ENCODE measurements around the gene MBD3. TPM values are rescaled to one million over a fixed set of nuclear protein-coding genes. Genes with fewer than 3 reads are reported as not detected.

MBD3 gene
- total RNA-seq, 1 experiment from 2014 or later = 128 TPM

DNA sequence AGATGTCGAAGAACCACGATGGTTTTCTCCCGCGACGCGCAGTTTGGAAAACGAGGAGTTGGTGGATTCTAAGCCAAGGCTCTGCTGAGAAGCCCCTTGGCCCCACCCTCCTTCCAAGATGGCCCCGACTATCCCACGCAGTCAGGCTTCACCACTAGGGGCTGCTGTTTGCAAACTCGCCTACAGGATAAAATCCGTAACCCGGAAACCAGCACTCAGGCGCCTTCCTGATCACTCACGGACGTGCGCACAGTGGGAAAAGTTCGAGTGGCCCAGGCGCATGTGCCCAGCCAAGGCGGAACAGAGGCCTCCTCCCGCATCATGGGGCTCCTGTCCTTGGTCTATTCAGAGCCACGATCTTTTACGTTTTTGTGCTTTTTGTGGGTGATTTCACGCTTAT, 31.8 kb upstream of the MBD3 start:
- no peaks in the 10 kb centered on the region for H3K9me3 ChIP-seq (ENCODE audit: control insufficient read depth, low read depth, low read length)
- H3K4me1 ChIP-seq (ENCODE audit: insufficient read depth, low read length) = no peaks in the 10 kb centered on the region
- no peak overlapping the region for H3K27ac ChIP-seq (ENCODE audit: insufficient read length, low read depth, low read length)
- Mint-ChIP-seq H3K4me3 (no peak overlapping the region), H3K4me1 (peaks cover 5 to 13% of the 10 kb centered on the region in 2 experiments), H3K27ac (peak overlapping the region in 2 of 3 experiments; percentile 91; a peak in 5 of 7 replicates), H3K9me3 (no peaks in the 10 kb centered on the region), H3K36me3 (ENCODE audit: insufficient read depth in 1 of 3, low read depth in 3 of 3) (peaks cover 17 to 45% (median 44%) of the 10 kb centered on the region in 3 experiments; a peak in 6 of 7 replicates), H3K27me3 (ENCODE audit: low read depth) (no peaks in the 10 kb centered on the region)
- H3K14ac ChIP-seq (ENCODE audit: insufficient read depth, low read length) = no peak overlapping the region
- H3K79me2 ChIP-seq (ENCODE audit: insufficient read depth, low read length) = no peaks in the 10 kb centered on the region
- no peak overlapping the region for H3K9ac ChIP-seq (ENCODE audit: extremely low read depth, insufficient read length, low read length)
- H4K8ac ChIP-seq (replicated peaks; ENCODE audit: insufficient read length, low read depth, low read length) = no peak overlapping the region
- no peaks in the 10 kb centered on the region for H3K27me3 ChIP-seq (ENCODE audit: insufficient read depth, low read length)
- no peak overlapping the region for H4K91ac ChIP-seq (ENCODE audit: insufficient read length, low read depth, low read length)
- H3K18ac ChIP-seq (ENCODE audit: insufficient read length, low read depth, low read length) = no peak overlapping the region
- H3K79me1 ChIP-seq (ENCODE audit: insufficient read depth, low read depth, low read length, poor library complexity, severe bottlenecking) = peaks cover 4% of the 10 kb centered on the region
- peak; percentile 86 for DNase-seq
- H3K4me2 ChIP-seq (ENCODE audit: insufficient read depth, insufficient read length, low read length) = no peak overlapping the region
- no peak overlapping the region for H2BK20ac ChIP-seq (ENCODE audit: low read depth, low read length, poor library complexity, severe bottlenecking)
- no peak overlapping the region for H2AFZ ChIP-seq (ENCODE audit: low read length)
- no peak overlapping the region for H3K4ac ChIP-seq (ENCODE audit: low read depth, low read length)
- H2BK15ac ChIP-seq (ENCODE audit: low read depth, low read length) = no peak overlapping the region
- H2BK12ac ChIP-seq (ENCODE audit: insufficient read length, low read depth, low read length) = no peak overlapping the region
- H3K23me2 ChIP-seq (ENCODE audit: insufficient read length, low read depth, low read length, poor library complexity, severe bottlenecking) = no peaks in the 10 kb centered on the region
- no peak overlapping the region for H3K56ac ChIP-seq (ENCODE audit: insufficient read length, low read depth, low read length)
- no peaks in the 10 kb centered on the region for H4K20me1 ChIP-seq (ENCODE audit: control insufficient read depth, insufficient read depth, insufficient read length)
- no peak overlapping the region for H4K5ac ChIP-seq (ENCODE audit: insufficient read length, low read depth, low read length)
- no peak overlapping the region for H2BK120ac ChIP-seq (ENCODE audit: low read depth, low read length, poor library complexity, severe bottlenecking)
- TF ChIP-seq CTCF (conservative IDR thresholded peaks at IDR 0.05) = peak; percentile 84
- H2BK5ac ChIP-seq (ENCODE audit: insufficient read length, low read length) = no peak overlapping the region
- H2AK5ac ChIP-seq (ENCODE audit: insufficient read length, low read length) = no peak overlapping the region
- H3T11ph ChIP-seq (ENCODE audit: low read length) = no peak overlapping the region
- WGBS (ENCODE audit: extremely low coverage, insufficient read length, low lambda C conversion rate) = no CpG with 5 or more reads among the region's 23 CpGs
- no peak overlapping the region for H3K23ac ChIP-seq (ENCODE audit: insufficient read length, low read depth, low read length)

Data from H9 (cell line).